ENCODE results near the gene ECI1. TPM values are rescaled to one million over a fixed set of nuclear protein-coding genes. Genes with fewer than 3 reads are reported as not detected.

ECI1 gene
- total RNA-seq, 2 donors from 2014 or later = 48.5 to 87.0 TPM

DNA sequence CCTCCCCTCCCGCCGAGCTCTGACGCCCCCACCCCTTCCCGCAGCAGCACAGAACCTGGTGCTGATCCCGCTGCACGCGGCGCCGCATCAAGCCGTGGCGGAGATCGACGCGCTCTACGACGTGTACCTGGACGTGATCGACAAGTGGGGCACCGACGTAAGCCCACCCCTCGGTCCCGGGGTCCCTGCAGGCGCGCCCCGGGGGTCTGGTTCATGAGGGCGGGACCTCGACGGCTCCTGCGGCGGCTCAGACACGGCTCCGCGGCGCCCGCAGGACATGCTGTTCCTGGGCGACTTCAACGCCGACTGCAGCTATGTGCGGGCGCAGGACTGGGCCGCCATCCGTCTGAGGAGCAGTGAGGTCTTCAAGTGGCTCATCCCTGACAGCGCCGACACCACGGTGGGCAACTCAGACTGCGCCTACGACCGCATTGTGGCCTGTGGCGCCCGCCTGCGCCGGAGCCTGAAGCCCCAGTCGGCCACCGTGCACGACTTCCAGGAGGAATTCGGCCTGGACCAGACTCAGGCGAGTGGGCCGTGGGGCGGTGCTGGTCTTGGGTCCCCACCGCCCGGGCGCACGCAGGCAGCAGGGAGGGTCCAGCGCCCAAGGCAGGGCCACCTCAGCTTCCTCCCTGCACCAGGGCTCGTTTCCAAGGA lies 13.8 kb downstream of the ECI1 start:
- intact Hi-C loops (cut with DNase I) = no loop called here
- H3K9me3 ChIP-seq = no peaks in the 10 kb centered on the region
- H3K36me3 ChIP-seq = peaks cover 10 to 24% of the 10 kb centered on the region in 2 donors
- WGBS = 16% methylated on average over 40 of the region's 65 CpGs
- TF ChIP-seq POLR2AphosphoS5 (IDR thresholded peaks at IDR 0.05) = no peak
- no peak for TF ChIP-seq POLR2A (IDR thresholded peaks at IDR 0.05)
- TF ChIP-seq CTCF (IDR thresholded peaks at IDR 0.05) = no peak
- no peak overlapping the region for H3K27ac ChIP-seq
- H3K4me1 ChIP-seq (replicated peaks) = peaks cover 10% of the 10 kb centered on the region
- no peaks in the 10 kb centered on the region for H3K27me3 ChIP-seq (replicated peaks; ENCODE audit: insufficient read depth)
- no peak overlapping the region for H3K4me3 ChIP-seq
- no peak for DNase-seq (ENCODE audit: low spot score)

- 4% methylated on average over 40 of the region's 40 CpGs for WGBS
- TF ChIP-seq POLR2AphosphoS5 (IDR thresholded peaks at IDR 0.05) = no peak
- TF ChIP-seq CTCF (IDR thresholded peaks at IDR 0.05) = no peak
- TF ChIP-seq POLR2A (IDR thresholded peaks at IDR 0.05) = no peak
- H3K27me3 ChIP-seq (replicated peaks; ENCODE audit: insufficient read depth) = no peaks in the 10 kb centered on the region
- DNase-seq (ENCODE audit: low spot score) = no peak
- peaks cover 10 to 29% of the 10 kb centered on the region in 2 donors for H3K36me3 ChIP-seq
- no peaks in the 10 kb centered on the region for H3K9me3 ChIP-seq
- intact Hi-C loops (cut with DNase I) = no loop called here
- peaks cover 10% of the 10 kb centered on the region for H3K4me1 ChIP-seq (replicated peaks)
- H3K4me3 ChIP-seq = peak overlapping the region in 1 of 2 donors; percentile 13
- H3K27ac ChIP-seq = no peak overlapping the region
Observed at GRCh38 chr16:2237102-2237482, 14.3 kb downstream of the ECI1 start.

DNA sequence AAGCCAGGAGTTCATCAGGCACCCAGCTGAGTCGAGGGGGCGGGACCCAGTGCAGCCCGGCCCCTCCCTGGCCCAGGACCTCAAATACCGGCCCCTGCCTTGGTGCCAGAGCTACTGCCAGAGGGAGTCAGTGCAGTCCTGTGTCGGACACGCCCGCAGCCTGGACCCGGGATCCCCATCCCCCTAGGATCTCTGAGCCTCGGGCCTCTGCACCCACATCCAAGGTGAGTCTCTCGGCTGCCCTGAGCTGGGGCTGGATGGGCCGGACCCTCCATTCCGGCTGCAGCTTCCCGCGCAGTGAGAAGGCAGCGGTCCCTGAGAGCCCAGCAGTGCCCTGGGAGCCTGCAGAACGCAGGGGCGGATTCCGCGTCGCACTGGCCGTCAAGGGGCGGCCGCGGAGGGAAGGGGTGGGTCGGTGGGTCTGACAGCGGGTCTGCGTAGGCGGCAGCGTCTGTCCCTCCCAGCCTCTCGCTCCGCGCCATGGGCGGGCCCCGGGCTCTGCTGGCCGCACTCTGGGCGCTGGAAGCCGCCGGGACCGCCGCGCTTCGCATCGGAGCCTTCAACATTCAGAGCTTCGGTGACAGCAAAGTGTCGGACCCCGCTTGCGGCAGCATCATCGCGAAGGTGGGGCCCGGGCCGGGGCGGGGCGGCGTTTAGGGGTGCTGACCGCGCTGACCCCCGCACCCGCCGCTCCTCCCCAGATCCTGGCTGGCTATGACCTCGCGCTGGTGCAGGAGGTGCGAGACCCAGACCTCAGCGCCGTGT lies 14.9 kb downstream of the ECI1 start, which contains the start of gene DNASE1L2:
Gene DNASE1L2 (plus strand): TSS at position 108 of the 765 bp plus-strand sequence. CDS start 373 bp downstream, at position 481.
- 3% methylated on average over 57 of the region's 64 CpGs for WGBS
- intact Hi-C loops (cut with DNase I) = no loop called here
- H3K27ac ChIP-seq = no peak within 1 kb of the TSS
- DNase-seq (ENCODE audit: low spot score) = no peak
- no peaks in the 10 kb centered on the region for H3K9me3 ChIP-seq
- peak within 1 kb of the TSS in 1 of 2 donors; percentile 13 for H3K4me3 ChIP-seq
- TF ChIP-seq POLR2AphosphoS5 (IDR thresholded peaks at IDR 0.05) = no peak
- no peak for TF ChIP-seq POLR2A (IDR thresholded peaks at IDR 0.05)
- no peak for TF ChIP-seq CTCF (IDR thresholded peaks at IDR 0.05)
- peaks cover 10 to 33% of the 10 kb centered on the region in 2 donors for H3K36me3 ChIP-seq
- H3K27me3 ChIP-seq (replicated peaks; ENCODE audit: insufficient read depth) = no peaks in the 10 kb centered on the region
- H3K4me1 ChIP-seq (replicated peaks) = peaks cover 10% of the 10 kb centered on the region

DNA sequence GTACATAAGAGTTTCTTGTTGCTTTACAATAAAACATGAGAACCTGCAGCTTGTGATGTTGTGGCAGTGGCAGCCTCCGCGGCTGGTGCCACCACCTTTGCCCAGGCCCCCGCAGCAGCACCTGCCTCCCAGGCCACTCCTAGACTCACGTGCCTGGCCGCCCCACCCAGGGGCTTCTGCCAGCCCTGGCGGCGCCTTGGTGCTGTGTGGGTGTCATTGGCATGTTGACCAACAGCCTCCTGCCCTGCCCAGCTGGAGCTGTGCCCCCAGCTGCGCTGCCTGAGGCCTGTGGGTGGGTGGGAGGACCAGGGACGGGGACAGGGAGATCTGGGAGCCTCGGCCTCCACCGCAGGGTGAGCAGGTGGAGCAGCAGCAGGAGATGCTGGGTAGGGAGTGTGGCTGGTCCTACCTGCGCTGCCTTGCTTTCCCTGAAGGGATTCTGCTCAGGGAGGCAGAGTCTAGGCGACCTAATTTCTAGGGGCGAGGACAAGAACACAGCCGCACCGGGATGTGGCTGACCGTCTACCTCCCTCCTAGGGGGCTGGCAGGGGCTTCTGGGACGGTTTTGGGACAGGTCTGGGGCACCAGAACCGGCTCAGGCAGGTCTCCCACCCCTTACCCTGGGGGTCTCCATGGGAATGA lies 15.6 kb downstream of the ECI1 start:
- TF ChIP-seq POLR2AphosphoS5 (IDR thresholded peaks at IDR 0.05) = no peak
- TF ChIP-seq CTCF (IDR thresholded peaks at IDR 0.05) = no peak
- no peak for TF ChIP-seq POLR2A (IDR thresholded peaks at IDR 0.05)

More for the DNA sequence above, 15.6 kb downstream of the ECI1 start:
- Histone ChIP-seq H3K27me3 (replicated peaks; ENCODE audit: insufficient read depth) (no peaks in the 10 kb centered on the region), H3K36me3 (peaks cover 10 to 33% of the 10 kb centered on the region in 2 donors), H3K9me3 (no peaks in the 10 kb centered on the region), H3K4me3 (no peak overlapping the region), H3K27ac (no peak overlapping the region), H3K4me1 (replicated peaks) (peaks cover 10% of the 10 kb centered on the region)
- WGBS = 64% methylated on average over 19 of the region's 19 CpGs
- DNase-seq (ENCODE audit: low spot score) = no peak
- intact Hi-C loops (cut with DNase I) = no loop called here
